IPS DF 19.7 (cell line): Measurements from ENCODE around the gene AGBL1.
"Not testable (repeated sequence)": the region's sequence is repeated elsewhere in the genome, so short reads cannot be mapped to it uniquely, and the experiment has no call there.

Experiments
- DNase-seq: peaks from one replicate; pipeline ENCODE4 v3.0.0-alpha.2; 2013; ENCODE audit warnings: low read depth, low spot score

The AGBL1 gene

GRCh38 chr15:86082619-86083380, 3.1 kb downstream of the AGBL1 start:
- no peak for DNase-seq

GRCh38 chr15:86087808-86088207, 8.1 kb downstream of the AGBL1 start:
- DNase-seq = no peak

GRCh38 chr15:86089422-86089821, 9.8 kb downstream of the AGBL1 start:
- DNase-seq = no peak

GRCh38 chr15:86101818-86102217, 22.1 kb downstream of the AGBL1 start:
- DNase-seq = no peak

- no peak for DNase-seq
Measured at GRCh38 chr15:86103825-86104224, 24.2 kb downstream of the AGBL1 start.

- DNase-seq = no peak
Measured at GRCh38 chr15:86106306-86106705, 26.6 kb downstream of the AGBL1 start.

- DNase-seq = no peak
Measured at GRCh38 chr15:86115145-86115801, 35.6 kb downstream of the AGBL1 start.

- no peak for DNase-seq
Measured at GRCh38 chr15:86121568-86122225, 42.0 kb downstream of the AGBL1 start.

- DNase-seq = not testable (repeated sequence)
Measured at GRCh38 chr15:86122691-86123391, 43.2 kb downstream of the AGBL1 start.

GRCh38 chr15:86125775-86126174, 46.1 kb downstream of the AGBL1 start:
- DNase-seq = no peak

- DNase-seq = no peak
Measured at GRCh38 chr15:86127547-86127946, 47.9 kb downstream of the AGBL1 start.

- no peak for DNase-seq
Measured at GRCh38 chr15:86135041-86135440, 55.4 kb downstream of the AGBL1 start.

GRCh38 chr15:86136861-86137260, 57.2 kb downstream of the AGBL1 start:
- DNase-seq = no peak

GRCh38 chr15:86138798-86139197, 59.1 kb downstream of the AGBL1 start:
- no peak for DNase-seq

- DNase-seq = no peak
Measured at GRCh38 chr15:86139828-86140227, 60.2 kb downstream of the AGBL1 start.

GRCh38 chr15:86154705-86155104, 75.0 kb downstream of the AGBL1 start:
- DNase-seq = no peak

GRCh38 chr15:86155551-86155950, 75.9 kb downstream of the AGBL1 start:
- no peak for DNase-seq

GRCh38 chr15:86157606-86158293, 78.1 kb downstream of the AGBL1 start:
- DNase-seq = no peak

GRCh38 chr15:86159468-86159867, 79.8 kb downstream of the AGBL1 start:
- no peak for DNase-seq

GRCh38 chr15:86161250-86161649, 81.6 kb downstream of the AGBL1 start:
- no peak for DNase-seq

GRCh38 chr15:86162172-86162591, 82.5 kb downstream of the AGBL1 start:
- no peak for DNase-seq

GRCh38 chr15:86162641-86163040, 83.0 kb downstream of the AGBL1 start:
- DNase-seq = no peak
